ENCODE measurements around the gene F10. TPM values are rescaled to one million over a fixed set of nuclear protein-coding genes. Genes with fewer than 3 reads are reported as not detected.

F10 gene
- total and polyA plus RNA-seq, 2 of the 13 experiments (the other 11 are each of a cell fraction or from before 2014, with no cell fraction given), result 58.4 to 237 TPM

GRCh38 chr13:113195360-113195759 lies 72.8 kb downstream of the F10 start (continued):
- TF ChIP-seq HNF1A (IDR thresholded peaks at IDR 0.05; ENCODE audit: low read depth) (no peak), HNF1A (CRISPR knock-in tag; IDR thresholded peaks at IDR 0.05; ENCODE audit: borderline replicate concordance) (no peak), ZNF430 (CRISPR knock-in tag; IDR thresholded peaks at IDR 0.05) (no peak)
- TF ChIP-seq, protein P1, sequence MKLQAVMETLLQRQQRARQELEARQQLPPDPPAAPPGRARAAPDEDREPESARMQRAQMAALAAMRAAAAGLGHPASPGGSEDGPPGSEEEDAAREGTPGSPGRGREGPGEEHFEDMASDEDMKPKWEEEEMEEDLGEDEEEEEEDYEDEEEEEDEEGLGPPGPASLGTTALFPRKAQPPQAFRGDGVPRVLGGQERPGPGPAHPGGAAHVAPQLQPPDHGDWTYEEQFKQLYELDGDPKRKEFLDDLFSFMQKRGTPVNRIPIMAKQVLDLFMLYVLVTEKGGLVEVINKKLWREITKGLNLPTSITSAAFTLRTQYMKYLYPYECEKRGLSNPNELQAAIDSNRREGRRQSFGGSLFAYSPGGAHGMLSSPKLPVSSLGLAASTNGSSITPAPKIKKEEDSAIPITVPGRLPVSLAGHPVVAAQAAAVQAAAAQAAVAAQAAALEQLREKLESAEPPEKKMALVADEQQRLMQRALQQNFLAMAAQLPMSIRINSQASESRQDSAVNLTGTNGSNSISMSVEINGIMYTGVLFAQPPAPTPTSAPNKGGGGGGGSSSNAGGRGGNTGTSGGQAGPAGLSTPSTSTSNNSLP (IDR thresholded peaks at IDR 0.05; ENCODE audit: low read depth, low read length), result no peak

DNA sequence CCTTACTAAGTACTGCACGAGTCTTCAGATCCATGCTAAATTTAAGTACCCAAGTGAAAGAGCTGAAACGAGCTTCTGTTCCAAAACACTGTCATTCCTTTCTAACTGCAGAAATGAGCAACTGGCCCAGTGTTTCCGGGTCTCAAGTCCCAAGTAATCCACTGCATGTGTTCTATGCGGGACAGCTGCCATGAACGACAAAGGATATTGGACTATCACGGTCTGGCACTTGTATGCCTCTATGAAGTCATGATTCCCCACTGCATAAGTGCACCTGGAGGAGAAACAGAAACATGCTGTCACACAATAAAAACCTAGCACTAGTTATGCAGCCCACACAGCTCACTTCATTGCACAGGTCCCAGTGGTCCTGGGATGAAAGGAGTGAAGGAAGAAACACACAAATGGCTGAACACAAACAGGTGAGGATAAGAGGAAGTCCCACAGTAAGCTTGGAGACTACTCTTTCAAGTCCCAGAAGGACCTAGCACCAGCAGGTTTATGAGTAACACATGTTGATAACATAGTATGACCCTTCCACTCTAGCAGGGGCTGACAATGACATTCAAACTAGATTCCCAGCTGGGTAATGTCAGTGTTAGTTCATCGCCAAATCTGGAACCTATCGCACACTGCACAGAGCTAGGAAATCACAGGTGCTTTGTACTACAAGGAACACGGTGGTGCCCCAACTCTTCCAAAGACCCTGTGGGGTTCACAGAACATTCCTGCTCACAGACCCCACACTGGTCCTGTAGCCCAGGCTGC lies 74.6 kb downstream of the F10 start:
- POLR2A ChIA-PET, result interaction anchor here (1.0 to 1.2 kb wide), 2 partner anchors 11 to 75 kb away, joined by 3 read pairs; partner anchors contain the start of genes F10 and PCID2
- in situ Hi-C loops (cut with HindIII; ENCODE audit: extremely low pct_ligation_motif_present, low pct_unique_long_range_greater_than_20kb) (no loop called here), intact Hi-C loops (cut with micrococcal nuclease; ENCODE audit: unreplicated experiment) (no loop called here)
- no TSS peak for BruUV-seq (replicated peaks)
- ATAC-seq (no peak), DNase-seq (ENCODE audit: low spot score) (no peak), FAIRE-seq (no peak)
- Histone ChIP-seq H3K27ac (ENCODE audit: extremely low read length, insufficient read depth, low read length) (no peak overlapping the region), H3K4me1 (ENCODE audit: insufficient read depth, low read length) (peaks cover 3% of the 10 kb centered on the region; the same call in 1 of the 2 replicates), H3K79me2 (ENCODE audit: insufficient read depth, low read length) (peaks cover 28% of the 10 kb centered on the region), H3K27me3 (ENCODE audit: control insufficient read depth in 1 of 2, insufficient read depth in 2 of 2, low read length in 2 of 2) (no peaks in the 10 kb centered on the region), H3K36me3 (replicated peaks in 1 of 2; ENCODE audit: control insufficient read depth in 1 of 2, insufficient read depth in 2 of 2, low read length in 2 of 2) (peaks cover 29 to 76% of the 10 kb centered on the region in 2 experiments), H3K4me3 (replicated peaks in 1 of 3; ENCODE audit: insufficient read depth in 1 of 3, low read depth in 2 of 3, low read length in 3 of 3) (no peak overlapping the region), H3K9me3 (ENCODE audit: low read length) (no peaks in the 10 kb centered on the region), H3K4me2 (ENCODE audit: low read depth, low read length) (no peak overlapping the region), H4K20me1 (ENCODE audit: insufficient read depth, low read length) (0 out of 2 replicates have a peak, but pooled peaks cover 4% of the 10 kb centered on the region), H2AFZ (ENCODE audit: low read length) (no peak overlapping the region), H3K9ac (ENCODE audit: insufficient read depth, low read depth, low read length) (no peak overlapping the region)
- 96% methylated on average over 9 of the region's 9 CpGs for whole genome bisulfite sequencing (ENCODE audit: low lambda C conversion rate)
- CTCF ChIA-PET (ENCODE audit: low intra/inter-chr PET ratio, low total read pairs), result no interaction called here
- TF ChIP-seq ZGPAT (CRISPR knock-in tag; IDR thresholded peaks at IDR 0.05), result no peak
- TF ChIP-seq ZNF121 (CRISPR knock-in tag; IDR thresholded peaks at IDR 0.05), result no peak
- TF ChIP-seq, protein P2, sequence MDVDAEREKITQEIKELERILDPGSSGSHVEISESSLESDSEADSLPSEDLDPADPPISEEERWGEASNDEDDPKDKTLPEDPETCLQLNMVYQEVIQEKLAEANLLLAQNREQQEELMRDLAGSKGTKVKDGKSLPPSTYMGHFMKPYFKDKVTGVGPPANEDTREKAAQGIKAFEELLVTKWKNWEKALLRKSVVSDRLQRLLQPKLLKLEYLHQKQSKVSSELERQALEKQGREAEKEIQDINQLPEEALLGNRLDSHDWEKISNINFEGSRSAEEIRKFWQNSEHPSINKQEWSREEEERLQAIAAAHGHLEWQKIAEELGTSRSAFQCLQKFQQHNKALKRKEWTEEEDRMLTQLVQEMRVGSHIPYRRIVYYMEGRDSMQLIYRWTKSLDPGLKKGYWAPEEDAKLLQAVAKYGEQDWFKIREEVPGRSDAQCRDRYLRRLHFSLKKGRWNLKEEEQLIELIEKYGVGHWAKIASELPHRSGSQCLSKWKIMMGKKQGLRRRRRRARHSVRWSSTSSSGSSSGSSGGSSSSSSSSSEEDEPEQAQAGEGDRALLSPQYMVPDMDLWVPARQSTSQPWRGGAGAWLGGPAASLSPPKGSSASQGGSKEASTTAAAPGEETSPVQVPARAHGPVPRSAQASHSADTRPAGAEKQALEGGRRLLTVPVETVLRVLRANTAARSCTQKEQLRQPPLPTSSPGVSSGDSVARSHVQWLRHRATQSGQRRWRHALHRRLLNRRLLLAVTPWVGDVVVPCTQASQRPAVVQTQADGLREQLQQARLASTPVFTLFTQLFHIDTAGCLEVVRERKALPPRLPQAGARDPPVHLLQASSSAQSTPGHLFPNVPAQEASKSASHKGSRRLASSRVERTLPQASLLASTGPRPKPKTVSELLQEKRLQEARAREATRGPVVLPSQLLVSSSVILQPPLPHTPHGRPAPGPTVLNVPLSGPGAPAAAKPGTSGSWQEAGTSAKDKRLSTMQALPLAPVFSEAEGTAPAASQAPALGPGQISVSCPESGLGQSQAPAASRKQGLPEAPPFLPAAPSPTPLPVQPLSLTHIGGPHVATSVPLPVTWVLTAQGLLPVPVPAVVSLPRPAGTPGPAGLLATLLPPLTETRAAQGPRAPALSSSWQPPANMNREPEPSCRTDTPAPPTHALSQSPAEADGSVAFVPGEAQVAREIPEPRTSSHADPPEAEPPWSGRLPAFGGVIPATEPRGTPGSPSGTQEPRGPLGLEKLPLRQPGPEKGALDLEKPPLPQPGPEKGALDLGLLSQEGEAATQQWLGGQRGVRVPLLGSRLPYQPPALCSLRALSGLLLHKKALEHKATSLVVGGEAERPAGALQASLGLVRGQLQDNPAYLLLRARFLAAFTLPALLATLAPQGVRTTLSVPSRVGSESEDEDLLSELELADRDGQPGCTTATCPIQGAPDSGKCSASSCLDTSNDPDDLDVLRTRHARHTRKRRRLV (CRISPR knock-in tag; IDR thresholded peaks at IDR 0.05), result no peak
